Cardiac septum (tissue), 1 donor: ENCODE measurements around the gene TULP4. TPM values are rescaled to one million over a fixed set of nuclear protein-coding genes. Genes with fewer than 3 reads are reported as not detected.
"Not testable (repeated sequence)": the region's sequence is repeated elsewhere in the genome, so short reads cannot be mapped to it uniquely, and the experiment has no call there.

Experiments used
- DNase-seq: peaks from one replicate; pipeline ENCODE4 v3.0.0-alpha.2; 2020; ENCODE audit warnings: low spot score
- intact Hi-C: fragments of 100-400 bp; cut with DNase I; formaldehyde crosslinking; loops from one replicate; pipeline ENCODE4 v1.14.0; 2022
- total RNA-seq: library from RNA; stranded (reverse); fragmentation: NEBNext Ultra II Directional; extraction: Animal tissue kit (Norgen Biotek cat#: 25700); gene quantifications from one replicate; pipeline ENCODE4 v1.2.1, GENCODE V29; 2021
- donor health status: DM: no; HTN: no; CAD: no.

The TULP4 gene
- total RNA-seq, 1 donor from 2014 or later = 98.3 TPM

DNA sequence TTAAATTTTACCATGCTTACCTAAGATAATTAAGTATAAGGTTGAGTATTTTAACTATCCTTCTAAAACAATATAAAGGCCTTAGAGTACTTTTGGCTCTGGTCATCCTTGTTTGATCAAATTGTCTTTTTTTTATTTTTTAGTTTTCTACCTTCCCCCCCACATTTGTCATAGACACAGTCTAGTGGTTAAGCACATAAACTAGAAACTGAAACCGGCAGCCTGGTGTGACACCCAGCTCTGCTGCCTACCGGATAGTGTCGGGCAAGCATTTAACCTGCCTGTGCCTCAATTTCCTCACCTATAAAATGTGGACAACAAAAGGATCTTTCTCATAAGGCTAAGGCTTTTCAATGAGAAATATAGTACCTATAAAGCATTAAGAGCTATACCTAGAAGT, 21.6 kb upstream of the TULP4 start:
- intact Hi-C loops = no loop called here
- no peak for DNase-seq

DNA sequence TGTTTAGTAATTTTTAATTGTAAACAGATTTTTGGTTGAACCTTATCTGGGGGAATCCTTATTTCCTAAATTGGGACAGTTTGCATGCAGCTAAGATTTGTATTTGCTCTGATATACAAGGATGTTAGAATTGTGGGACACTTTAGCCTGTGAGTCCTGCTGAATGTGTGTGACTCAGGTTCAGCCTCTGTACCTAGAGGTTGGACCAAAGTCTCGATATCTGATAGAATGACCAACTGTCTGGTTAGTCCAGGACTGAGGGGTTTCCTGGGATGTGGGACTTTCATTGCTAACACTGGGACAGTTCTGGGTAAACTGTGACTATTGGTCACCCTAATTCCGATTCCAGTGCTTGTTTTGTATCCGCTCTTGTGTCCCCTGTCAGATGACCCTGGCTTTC, 20.2 kb upstream of the TULP4 start:
- no peak for DNase-seq
- intact Hi-C loops = no loop called here

DNA sequence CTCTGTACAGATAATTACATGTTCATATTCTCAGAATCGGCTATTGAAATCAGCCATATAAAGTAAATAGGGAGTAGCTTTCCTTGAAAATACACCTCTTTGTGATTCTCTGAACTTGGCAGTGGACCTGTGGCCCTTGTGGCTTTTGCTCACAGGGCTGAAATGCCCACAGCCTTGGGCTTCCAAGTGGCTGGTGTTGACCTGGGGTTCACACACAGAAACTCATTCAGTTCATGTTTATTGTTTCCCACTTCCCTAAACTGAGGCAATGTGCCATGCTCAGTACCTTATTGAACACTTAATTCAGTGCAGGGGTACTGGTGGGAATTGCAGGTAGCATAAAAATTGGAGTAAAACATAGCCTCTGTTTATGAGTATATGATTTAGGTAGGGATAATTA, 19.1 kb upstream of the TULP4 start:
- intact Hi-C loops = no loop called here

DNA sequence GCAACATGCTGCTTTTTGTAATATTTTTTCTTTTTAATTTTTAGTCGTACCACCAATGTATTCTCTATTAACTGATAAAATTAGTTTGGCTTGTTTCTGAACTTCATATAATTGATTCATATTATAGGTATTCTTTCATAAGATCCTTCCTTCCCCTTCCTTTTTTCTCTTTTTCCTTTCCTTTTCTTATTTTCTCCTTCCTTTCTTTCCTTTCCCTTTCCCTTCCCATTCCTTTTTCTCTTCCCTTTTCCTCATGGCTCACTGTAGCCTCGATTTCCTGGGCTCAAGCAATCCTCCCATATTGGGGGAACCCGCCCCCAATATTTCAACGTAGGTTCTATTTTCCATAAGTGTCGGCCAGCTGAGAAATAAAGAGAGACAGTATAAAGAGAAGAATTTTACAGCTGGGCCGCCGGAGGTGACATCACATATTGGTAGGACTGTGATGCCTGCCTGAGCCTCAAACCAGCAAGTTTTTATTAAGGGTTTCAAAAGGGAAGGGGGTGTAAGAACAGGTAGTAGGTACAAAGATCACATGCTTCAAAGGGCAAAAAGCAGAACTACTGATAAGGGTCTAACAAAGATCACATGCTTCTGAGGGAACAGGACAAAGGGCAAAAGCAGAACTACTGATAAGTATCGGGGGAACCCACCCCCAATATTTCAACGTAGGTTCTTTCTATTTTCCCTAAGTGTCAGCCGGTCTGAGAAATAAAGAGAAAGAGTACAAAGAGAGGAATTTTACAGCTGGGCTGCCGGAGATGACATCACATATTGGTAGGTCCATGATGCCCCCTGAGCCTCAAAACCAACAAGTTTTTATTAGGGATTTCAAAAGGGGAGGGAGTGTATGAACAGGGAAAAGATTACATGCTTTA, 16.1 kb upstream of the TULP4 start:
- intact Hi-C loops, DNase-seq: not testable (repeated sequence)

More for the DNA sequence above, 19.1 kb upstream of the TULP4 start:
- no peak for DNase-seq

DNA sequence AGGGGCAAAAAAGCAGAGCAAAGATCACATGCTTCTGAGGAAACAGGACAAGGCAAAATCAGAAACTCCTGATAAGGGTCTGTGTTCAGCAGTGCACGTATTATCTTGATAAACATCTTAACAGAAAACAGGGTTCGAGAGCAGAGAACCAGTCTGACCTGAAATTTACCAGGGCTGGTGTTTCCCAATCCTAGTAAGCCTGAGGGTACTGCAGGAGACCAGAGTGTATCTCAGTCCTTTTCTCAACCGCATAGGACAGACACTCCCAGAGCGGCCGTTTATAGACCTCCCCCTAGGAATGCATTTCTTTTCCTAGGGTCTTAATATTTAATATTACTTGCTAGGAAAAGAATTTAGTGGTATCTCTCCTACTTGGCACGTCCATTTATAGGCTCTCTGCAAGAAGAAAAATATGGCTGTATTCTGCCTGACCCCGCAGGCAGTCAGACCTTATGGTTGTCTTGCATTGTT, 15.4 kb upstream of the TULP4 start:
- intact Hi-C loops, DNase-seq: not testable (repeated sequence)

DNA sequence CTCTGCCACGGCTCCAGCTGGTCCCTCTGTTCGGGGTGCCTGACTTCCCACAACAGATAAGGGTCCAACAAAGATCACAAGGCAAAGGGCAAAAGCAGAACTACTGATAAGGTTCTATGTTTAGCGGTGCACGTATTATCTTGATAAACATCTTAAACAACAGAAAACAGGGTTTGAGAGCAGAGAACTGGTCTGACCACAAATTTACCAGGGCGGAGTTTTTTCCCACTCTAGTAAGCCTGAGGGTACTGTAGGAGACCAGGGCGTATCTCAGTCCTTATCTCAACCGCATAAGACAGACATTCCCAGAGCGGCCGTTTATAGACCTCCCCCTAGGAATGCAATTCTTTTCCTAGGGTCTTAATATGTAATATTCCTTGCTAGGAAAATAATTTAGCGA, 14.6 kb upstream of the TULP4 start:
- intact Hi-C loops, DNase-seq: not testable (repeated sequence)

DNA sequence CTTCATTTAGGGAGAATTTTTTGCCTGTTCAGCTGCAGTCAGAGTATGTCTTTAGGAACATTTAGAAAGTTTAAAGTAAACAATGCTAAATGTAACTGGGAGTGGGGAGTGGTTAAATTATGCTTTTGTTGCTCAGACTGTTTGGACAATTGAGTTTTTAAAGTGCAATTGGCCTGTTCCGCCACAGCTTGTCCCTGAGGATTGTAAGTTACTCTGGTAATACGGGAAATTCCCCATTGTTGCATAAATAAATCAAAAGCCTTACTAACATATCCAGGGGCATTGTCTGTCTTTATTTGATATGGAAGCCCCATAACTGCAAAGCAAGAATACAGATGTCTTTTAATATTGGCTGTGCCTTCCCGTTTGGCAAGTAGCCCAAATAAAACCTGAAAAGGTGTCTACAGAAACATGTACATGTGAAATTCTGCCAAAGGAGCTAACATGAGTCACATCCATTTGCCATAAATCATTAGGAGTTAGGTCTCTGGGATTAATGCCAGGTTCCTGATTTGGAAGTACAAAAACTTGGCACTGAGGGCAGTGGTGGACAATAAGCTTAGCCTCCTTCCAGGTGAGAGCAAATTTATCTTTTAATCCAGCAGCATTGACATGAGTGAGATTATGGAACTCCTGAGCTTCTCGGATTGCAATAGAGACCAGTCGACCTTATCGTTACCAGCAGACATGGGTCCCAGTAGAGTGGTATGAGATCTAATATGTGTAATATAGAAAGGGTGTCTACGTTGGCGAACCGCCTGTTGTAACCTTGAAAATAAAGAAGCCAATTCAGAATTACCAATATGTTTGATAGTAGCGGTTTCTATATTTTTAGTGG, 11.7 kb upstream of the TULP4 start:
- DNase-seq, intact Hi-C loops: not testable (repeated sequence)

DNA sequence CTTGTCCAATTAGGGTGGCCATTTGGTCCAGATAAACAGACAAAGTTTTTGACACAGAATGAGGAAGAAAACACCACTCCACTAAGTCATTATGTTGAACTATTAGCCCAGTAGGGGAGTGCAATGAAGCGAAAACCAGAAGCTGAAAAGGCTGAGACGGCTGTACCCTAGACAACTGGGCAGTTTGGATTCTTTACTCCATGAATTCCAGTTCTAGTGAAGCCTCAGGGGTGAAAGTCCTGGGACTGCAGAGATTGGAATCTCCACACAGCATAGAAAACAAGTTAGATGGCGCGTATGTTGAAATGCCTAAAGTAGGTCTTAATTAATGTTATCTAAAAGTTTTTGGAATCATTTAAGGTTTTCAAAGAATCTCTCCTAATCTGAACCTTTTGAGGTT, 10.7 kb upstream of the TULP4 start:
- intact Hi-C loops, DNase-seq: not testable (repeated sequence)

DNA sequence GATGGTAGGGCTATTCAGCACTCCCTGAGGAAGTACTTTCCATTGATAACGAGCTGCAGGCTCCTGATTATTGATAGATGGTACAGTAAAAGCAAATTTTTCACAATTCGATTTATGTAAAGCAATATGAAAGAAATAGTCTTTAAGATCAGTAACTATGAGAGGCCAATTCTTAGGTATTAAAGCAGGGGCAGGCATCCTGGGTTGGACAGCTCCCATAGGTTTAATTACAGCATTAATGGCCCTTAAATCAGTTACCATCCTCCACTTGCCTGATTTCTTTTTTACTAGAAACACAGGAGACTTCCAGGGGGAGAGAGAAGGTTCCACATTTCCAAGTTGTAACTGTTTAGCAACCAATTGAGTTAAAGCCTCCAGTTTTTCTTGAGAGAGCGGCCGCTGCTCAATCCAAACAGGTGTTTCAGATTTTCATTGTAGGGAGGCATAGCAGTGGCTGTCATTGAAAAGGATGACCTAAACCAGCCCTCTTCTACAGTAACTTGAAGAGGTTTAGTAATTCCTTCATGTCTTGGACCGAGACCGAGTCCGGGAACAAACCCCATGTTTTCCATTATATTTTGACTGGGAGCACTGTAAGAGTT, 10.0 kb upstream of the TULP4 start:
- DNase-seq, intact Hi-C loops: not testable (repeated sequence)

DNA sequence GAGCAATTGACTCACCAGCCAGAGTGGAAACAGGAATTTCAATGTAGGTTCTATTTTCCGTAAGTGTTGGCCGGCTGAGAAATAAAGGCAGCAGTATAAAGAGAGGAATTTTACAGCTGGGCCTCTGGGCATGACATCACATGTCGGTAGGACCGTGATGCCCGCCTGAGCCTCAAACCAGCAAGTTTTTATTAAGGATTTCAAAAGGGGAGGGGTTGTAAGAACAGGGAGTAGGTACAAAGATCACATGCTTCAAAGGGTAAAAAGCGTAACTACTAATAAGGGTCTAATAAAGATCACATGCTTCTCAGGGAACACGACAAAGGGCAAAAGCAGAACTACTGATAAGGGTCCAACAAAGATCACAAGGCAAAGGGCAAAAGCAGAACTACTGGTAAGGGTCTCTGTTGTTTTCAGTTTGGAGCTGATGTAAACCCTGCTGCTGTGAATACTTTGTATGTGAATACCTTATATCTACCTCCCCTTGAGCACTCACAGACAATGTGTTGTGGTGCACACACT, 9.0 kb upstream of the TULP4 start:
- DNase-seq = no peak

DNA sequence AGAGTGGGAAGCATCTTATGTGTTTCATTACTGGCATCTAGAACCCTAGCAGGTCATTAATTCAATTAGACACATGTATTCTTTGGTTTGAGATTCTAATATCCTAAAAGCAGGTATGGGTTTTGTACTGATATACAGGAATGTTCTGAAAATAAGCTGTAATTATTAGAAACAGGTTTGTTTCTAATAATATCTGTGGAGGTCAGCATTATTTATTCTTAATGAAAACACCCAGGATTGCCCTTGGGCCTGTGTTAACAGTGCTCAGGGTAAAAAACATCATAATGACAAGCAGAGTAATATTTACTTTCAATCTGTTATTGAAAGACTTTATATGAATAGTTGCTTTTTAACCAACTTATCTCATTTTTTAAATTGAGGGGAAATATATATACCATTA, 8.0 kb upstream of the TULP4 start:
- intact Hi-C loops = no loop called here
- DNase-seq = no peak

More for the DNA sequence above, 9.0 kb upstream of the TULP4 start:
- intact Hi-C loops = no loop called here

DNA sequence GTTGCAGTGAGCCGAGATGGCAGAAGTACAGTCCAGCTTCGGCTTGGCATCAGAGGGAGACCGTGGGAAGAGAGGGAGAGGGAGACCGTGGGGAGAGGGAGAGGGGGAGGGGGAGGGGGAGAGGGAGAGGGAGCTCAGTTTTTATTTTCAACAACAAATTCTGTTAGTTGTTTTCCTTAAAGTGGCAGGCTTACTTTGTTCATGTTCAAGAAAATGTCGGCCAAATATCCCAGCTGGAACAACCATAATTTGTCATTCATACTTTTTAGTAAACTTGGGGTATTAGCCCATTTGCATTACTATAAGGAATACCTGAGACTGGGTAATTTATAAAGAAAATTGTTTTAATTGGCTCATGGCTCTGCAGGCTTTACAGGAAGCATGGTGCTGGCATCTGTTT, 2.5 kb upstream of the TULP4 start:
- no peak for DNase-seq
- intact Hi-C loops = no loop called here

DNA sequence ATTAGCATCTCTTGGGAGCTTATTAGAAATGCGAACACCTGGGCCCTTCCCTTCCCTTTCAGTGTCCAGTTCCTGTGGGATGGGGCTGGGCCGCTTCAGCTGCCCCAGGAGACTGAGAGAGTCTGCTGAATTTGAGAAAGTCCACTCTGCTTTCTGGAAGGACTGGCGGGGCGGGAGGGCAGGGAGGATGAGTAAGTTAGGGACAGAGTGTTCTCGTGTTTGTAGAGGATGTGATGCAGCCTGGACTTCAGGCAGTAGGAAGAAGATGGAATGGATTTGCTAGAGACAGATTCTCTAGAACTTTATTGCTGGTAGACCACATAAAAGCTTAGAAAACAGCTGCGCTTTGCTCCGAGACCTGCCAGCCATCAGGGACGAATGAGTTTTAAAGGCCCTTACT, 1.1 kb upstream of the TULP4 start:
- DNase-seq = no peak
- intact Hi-C loops = no loop called here

DNA sequence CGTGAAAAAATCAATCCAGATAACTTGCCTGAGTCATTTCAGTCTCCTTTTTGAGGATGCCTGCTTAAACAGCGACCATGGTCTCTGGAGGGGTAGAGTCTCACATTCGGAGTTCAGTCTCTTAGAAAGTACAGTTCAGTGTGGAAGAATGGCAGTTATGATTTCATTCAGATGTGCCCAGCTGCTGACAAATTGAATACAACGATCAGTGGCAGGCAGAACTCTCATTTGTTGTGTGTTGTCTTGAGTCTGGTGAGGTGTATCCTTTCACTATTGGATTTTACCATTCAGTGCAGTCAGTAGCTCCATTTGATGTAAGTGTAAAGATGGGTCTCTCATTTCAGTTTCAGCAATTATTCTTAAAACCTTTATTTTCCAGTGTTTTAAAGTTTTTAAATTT, 639 bp upstream of the TULP4 start:
- intact Hi-C loops = no loop called here
- no peak for DNase-seq

DNA sequence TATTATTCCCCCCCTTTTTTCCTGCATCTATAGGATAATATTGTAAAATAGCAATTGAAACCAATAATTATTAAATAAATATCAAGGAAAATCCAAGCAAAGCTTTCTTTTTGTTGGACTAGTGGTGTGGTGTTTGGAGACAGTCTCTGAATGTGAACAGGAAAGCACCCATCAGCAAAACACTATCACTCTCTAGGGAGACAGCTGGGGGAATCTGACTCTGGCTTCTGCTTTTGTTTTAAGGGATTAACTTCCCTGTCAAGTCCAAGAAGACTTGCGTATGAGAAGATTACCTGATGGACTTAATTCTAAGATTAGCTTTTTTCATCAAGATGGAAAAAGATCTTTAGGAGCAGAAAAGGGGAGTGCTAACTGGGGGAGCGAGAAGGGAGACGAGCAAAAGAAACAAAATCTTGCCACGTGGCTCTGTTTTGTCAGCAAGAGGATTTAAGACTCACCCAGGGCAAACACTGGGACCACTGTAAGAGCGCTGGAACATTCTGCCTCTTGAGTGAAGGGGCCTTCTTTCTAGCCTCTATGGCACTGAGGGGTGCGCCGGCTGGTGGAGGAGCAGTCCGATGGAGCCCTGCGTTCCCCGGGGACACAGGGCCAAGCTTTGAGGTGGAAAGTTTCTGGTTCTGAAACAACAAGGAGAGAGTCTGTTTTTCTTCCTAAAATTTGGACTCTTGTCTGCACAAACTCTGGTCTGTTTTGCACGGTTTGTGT, 570 bp downstream of the TULP4 start:
- no peak for DNase-seq
- intact Hi-C loops = no loop called here

DNA sequence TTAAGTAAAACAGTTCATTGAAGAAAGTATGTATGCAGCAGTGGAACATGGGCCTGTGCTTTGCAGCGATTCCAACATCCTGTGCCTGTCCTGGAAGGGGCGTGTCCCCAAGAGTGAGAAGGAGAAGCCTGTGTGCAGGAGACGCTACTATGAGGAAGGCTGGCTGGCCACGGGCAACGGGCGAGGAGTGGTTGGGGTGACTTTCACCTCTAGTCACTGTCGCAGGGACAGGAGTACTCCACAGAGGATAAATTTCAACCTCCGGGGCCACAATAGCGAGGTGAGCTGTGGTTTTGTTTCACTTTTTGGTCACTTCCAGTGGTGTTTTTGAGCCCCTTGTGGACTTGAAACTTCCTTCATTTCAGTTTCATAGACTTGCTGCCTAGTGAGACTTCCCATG, 1.7 kb downstream of the TULP4 start:
- DNase-seq = no peak
- intact Hi-C loops = no loop called here

DNA sequence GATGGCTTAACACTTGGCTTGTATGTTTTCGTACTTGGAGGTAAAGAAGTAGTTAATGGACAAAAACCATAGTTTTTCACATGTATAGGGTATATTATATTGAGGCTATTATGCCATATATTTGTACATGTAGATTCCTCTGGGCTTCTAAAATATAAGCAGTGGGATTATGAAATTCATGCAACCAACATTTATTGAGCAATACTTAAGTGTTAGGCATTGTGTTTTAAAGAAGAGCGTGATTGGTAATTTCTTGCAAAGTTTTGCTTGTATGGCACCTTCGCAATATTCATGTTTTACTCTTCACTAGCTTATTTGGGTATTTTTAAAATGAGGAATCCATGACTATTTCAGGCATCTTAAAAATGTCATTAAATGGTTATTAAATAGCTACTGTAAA, 2.5 kb downstream of the TULP4 start:
- no peak for DNase-seq

DNA sequence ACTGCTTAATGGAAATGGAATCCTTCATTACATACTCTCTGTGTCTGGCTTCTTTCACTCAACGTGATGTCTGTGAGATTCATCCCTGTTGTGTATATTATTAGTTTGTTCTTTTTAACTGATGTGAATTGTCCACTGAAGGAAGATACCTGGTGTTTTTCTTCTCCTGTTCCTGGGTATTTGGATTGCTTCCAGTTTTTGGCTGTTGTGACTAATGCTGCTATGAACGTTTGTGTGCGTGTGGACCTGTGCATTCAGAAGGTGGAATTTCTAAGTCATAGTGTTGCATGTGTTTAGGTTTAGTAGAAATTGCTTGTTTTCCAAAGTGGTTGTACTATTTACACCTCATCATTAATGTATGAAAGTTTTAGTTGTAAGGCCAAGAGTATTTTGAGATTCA, 3.8 kb downstream of the TULP4 start:
- DNase-seq = no peak
- intact Hi-C loops = no loop called here

More for the DNA sequence above, 2.5 kb downstream of the TULP4 start:
- intact Hi-C loops = no loop called here

DNA sequence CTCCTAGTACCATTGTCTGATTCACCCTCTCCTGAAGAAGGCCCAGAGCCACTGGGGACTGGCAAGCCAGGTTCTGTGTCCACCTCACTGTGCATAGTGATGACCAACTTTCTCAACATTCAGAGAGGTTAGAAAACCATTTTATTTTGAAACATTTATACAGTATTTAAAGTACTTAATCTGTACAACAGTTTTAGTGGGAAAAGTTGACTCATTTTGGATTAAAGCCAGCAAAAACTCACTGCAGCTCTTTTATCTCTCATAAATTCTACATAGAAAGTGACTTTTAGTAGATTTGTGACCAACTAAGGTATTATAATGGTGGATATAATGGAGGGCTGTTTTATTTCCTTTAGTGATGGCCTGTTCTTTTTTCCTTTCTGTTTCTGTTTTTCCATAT, 9.7 kb downstream of the TULP4 start:
- no peak for DNase-seq
- intact Hi-C loops = no loop called here
